Measurements from ENCODE around the gene BLNK.
"Not testable (repeated sequence)": the region's sequence is repeated elsewhere in the genome, so short reads cannot be mapped to it uniquely, and the experiment has no call there.

The BLNK gene

GRCh38 chr10:96271016-96271815 lies at the start of gene BLNK:
Gene BLNK, minus strand, starts transcription at chr10:96271569. Its CDS starts 171 bp downstream, at chr10:96271398.
- DNase-seq (ENCODE audit: low read depth in 3 of 3) = no peak

GRCh38 chr10:96319754-96320474 lies 48.5 kb upstream of the BLNK start:
- DNase-seq (ENCODE audit: low read depth in 3 of 3) = no peak

DNA sequence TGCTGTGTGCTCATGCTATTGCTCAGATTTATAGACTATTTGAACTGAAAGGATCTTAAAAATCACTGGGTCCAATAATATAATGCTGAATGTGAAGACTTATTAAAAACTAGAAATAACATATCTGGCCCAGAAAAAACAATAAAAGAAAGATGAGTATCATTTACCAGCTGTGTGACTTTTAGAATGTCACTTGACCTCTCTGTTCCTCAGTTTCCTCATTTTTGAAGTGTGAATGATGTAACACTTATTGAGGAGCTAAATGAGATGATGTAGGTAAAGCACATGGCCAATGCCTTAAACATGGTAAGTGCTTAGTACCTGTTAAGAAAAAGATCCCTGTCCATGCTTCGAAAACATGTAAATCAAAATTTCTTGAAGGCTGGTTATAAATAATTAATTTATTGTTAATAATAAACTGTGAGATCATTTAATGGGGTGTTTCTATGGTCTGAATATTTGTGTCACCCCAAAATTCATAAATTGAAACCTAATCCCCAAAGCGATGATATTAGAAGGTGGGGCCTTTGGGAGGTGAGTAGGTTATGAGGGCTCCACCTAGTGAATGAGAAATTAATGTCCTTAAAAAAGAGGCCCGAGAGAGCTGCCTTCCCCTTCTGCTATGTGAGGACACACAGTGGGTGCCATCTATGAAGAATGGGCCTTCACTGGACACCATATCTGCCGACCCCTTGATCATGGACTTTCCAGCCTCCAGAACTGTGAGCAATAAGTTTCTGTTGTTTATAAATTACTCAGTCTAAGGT lies 45.9 kb upstream of the BLNK start:
- no peak for DNase-seq (ENCODE audit: low read depth in 3 of 3)

- DNase-seq (ENCODE audit: low read depth in 3 of 3) = no peak
Observed at GRCh38 chr10:96313344-96313743, 42.0 kb upstream of the BLNK start.

DNA sequence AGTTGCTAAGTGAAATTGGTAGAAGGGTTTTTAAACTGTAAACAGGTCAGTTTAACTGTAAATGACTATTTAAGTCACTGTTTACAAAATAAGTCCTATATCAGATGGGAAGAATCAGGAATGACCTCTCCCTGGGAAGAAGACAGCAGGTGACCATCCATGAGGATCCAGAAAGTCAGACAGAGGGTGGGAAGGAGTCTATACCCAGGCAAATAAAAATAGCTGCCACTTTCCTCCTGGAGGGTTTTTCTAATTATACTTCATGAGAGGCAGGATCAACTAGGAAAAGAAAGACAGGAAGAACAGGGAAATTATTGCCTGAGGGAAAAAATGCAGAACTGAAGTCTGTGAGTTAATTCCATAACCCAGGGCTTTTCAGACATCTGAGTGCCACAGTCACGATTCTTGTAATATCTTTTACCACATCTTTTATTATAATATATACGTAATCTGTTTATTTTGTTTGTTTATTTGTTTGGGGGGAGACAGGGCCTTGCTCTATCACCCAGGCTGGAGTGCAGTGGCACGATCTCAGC lies 39.9 kb upstream of the BLNK start:
- DNase-seq (ENCODE audit: low read depth in 3 of 3) = no peak

- no peak for DNase-seq (ENCODE audit: low read depth in 3 of 3)
Observed at GRCh38 chr10:96310321-96310669, 38.9 kb upstream of the BLNK start.

GRCh38 chr10:96309628-96310320 lies 38.4 kb upstream of the BLNK start:
- DNase-seq (ENCODE audit: low read depth in 3 of 3) = no peak

DNA sequence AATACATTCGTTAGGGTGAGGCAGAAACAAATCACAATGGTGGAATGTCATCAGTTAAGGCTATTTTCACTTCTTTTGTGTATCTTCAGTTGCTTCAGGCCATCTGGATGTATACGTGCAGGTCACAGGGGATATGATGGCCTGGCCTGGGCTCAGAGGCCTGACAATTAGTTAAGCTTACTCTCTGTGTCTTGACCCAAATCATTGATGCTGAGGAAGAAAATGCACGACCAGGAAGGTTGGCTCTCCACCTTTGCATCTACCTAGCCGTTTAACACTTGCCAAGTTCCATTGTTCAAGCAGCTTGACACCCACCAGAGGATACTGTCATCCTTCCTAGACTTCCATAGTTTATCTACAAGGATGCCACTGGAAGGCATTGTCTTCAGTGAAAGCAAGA lies 37.5 kb upstream of the BLNK start:
- not testable (repeated sequence) for DNase-seq (ENCODE audit: low read depth in 3 of 3)

- DNase-seq (ENCODE audit: low read depth in 3 of 3) = no peak
Observed at GRCh38 chr10:96306516-96306915, 35.1 kb upstream of the BLNK start.

GRCh38 chr10:96305019-96305418 lies 33.6 kb upstream of the BLNK start:
- DNase-seq (ENCODE audit: low read depth in 3 of 3) = no peak

DNA sequence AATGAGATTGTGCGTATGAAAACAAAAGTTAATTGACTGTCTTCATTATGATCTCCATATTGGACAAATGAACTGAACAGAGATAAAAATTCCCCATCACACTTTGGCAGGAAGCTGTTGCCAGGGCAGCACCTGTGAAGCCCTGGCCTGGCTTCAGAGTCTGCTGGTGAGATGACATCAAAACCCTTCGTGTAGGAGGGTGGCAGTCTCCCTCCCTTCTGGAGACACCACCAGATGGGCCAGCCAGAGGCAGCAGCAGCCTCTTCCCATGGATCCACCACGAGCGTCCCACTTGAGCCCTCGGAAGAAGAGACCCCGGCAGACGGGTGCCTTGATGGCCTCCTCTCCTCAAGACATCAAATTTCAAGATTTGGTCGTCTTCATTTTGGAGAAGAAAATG lies 32.9 kb upstream of the BLNK start, which contains the start of gene DNTT:
DNTT (plus strand) TSS at position 205 of the 400 bp plus-strand sequence; CDS start at position 269, 64 bp downstream.
- no peak for DNase-seq (ENCODE audit: low read depth in 3 of 3)

GRCh38 chr10:96301616-96302015 lies 30.2 kb upstream of the BLNK start:
- DNase-seq (ENCODE audit: low read depth in 3 of 3) = no peak

GRCh38 chr10:96299383-96299782 lies 28.0 kb upstream of the BLNK start:
- DNase-seq (ENCODE audit: low read depth in 3 of 3) = no peak

GRCh38 chr10:96298362-96298761 lies 27.0 kb upstream of the BLNK start:
- no peak for DNase-seq (ENCODE audit: low read depth in 3 of 3)

- DNase-seq (ENCODE audit: low read depth in 3 of 3) = no peak
Observed at GRCh38 chr10:96297486-96297885, 26.1 kb upstream of the BLNK start.

GRCh38 chr10:96295475-96295874 lies 24.1 kb upstream of the BLNK start:
- DNase-seq (ENCODE audit: low read depth in 3 of 3) = no peak

- DNase-seq (ENCODE audit: low read depth in 3 of 3) = no peak
Observed at GRCh38 chr10:96292971-96293920, 21.9 kb upstream of the BLNK start.

DNA sequence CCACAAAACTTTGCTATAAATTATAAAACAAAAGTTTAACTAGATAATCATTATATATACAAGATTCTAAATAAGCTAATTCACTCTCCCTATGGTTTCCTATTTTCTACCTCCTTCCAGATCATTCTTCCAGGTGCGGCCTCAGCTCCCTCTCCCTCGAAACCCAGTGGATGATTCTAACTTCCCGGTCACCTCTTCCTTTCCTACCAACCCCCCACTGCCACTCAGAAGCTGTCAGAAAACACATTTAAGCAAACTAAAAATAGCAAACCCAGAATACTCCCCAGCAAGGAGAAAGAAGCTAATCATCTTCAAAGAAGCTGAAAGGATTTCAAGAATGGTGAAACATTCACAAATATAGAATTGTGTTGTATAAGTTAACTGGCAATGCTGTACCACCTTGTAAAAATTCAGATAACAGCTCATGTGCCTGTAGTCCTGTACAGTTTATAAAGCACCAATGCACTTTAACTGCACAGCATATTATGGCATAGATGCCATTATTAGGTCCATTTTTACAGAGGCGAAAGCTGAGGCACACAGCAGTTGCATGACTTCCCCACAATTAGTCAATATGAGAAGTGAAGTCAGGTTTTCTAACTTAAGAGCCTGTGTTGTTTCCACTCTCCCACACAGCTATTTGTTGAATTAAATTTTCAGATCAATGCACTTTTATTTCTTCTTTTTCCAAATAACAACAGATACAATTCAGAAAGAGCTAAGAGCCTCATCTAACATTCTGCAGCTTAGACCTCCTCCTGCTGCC lies 19.2 kb upstream of the BLNK start:
- no peak for DNase-seq (ENCODE audit: low read depth in 3 of 3)

DNA sequence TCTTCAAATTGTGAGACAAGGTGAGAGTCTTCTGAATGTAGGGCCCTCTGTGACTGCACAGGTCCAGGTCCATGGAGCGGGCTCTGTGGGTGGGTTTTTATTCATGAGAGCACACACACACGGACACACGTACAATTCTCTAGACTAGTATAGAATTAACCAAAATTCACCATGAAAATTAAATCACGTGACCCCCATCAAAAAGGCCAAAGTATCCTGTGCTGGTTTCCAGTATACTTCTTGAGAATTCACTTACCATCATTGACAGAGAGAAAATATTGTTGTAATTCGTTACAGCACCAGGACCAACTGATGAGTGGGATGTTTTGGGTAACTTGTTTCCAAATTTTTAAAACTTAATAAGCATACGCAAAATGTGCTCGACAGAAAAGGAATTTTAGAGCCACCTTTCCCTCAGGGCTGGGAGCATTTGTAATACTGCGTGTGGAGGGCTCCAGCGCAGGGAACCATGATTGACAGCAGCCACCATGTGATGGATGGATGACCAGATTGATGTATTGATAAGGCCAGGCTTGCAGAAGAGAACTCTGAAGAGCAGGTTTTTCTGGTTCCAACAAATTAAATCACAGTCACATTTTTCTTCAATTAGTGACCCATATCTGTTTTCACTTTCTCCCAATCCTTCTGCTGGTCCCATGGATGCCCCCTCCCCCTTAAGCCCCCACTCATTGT lies 18.0 kb upstream of the BLNK start:
- DNase-seq (ENCODE audit: low read depth in 3 of 3) = no peak

Data from stimulated activated CD4-positive, alpha-beta T cell treated with anti-CD3 and anti-CD28 coated beads, TNF-alpha, amount 100 ng/mL, for 4 hours (primary cell).